D721Med (cell line): ENCODE measurements around the gene ADAMTS16.

Source experiments
- DNase-seq: peaks from one replicate; pipeline ENCODE4 v3.0.0; 2011; ENCODE audit warnings: low spot score; ENCODE audit not compliant: insufficient read length
- FAIRE-seq: peaks from 2 replicates; lab custom pipeline; 2011; peaks lifted over from hg19 to GRCh38; lab: Jason Lieb, UNC
- CTCF ChIP-seq: IDR thresholded peaks from 2 replicates; pipeline ENCODE4 v1.5.1; 2012; ENCODE audit warnings: mild to moderate bottlenecking, control low read depth; ENCODE audit not compliant: insufficient read depth; ENCODE audit errors: missing control alignments

ADAMTS16 gene

GRCh38 chr5:5326115-5326758 is 186.1 kb downstream of the ADAMTS16 start:
- no peak for FAIRE-seq
- DNase-seq: no peak
- no peak for TF ChIP-seq CTCF

- TF ChIP-seq CTCF: no peak
- no peak for FAIRE-seq
- no peak for DNase-seq
Measured at GRCh38 chr5:5327126-5327525, 187.0 kb downstream of the ADAMTS16 start.

GRCh38 chr5:5330728-5331452 is 190.8 kb downstream of the ADAMTS16 start:
- FAIRE-seq (no peak), DNase-seq (no peak)
- no peak for TF ChIP-seq CTCF

GRCh38 chr5:5331848-5332247 is 191.7 kb downstream of the ADAMTS16 start:
- no peak for TF ChIP-seq CTCF
- FAIRE-seq (no peak), DNase-seq (peak; percentile 57)

- FAIRE-seq (no peak), DNase-seq (no peak)
- TF ChIP-seq CTCF: no peak
Measured at GRCh38 chr5:5332287-5332686, 192.2 kb downstream of the ADAMTS16 start.

- no peak for FAIRE-seq
- no peak for TF ChIP-seq CTCF
- no peak for DNase-seq
Measured at GRCh38 chr5:5335107-5335506, 195.0 kb downstream of the ADAMTS16 start.

- no peak for TF ChIP-seq CTCF
- DNase-seq (no peak), FAIRE-seq (no peak)
Measured at GRCh38 chr5:5335700-5336264, 195.7 kb downstream of the ADAMTS16 start.
